GM06990 (cell line): ENCODE results near the gene CDYL.
A peak's percentile ranks its signal among the peaks of the same experiment; 100 is the strongest.

Experiments
- DNase-seq: peaks from one replicate; pipeline ENCODE4 v3.0.0-alpha.2; 2011; ENCODE audit not compliant: insufficient read length; ENCODE audit errors: extremely low read depth
- H3K27me3 ChIP-seq: replicated peaks from 2 replicates; pipeline ENCODE4 v1.6.0; 2011; ENCODE audit warnings: low read length; ENCODE audit not compliant: control insufficient read depth, insufficient read depth
- H3K36me3 ChIP-seq: 2 replicates; pipeline ENCODE4 v1.5.1; 2011; ENCODE audit warnings: low read length; ENCODE audit not compliant: control insufficient read depth, insufficient read depth
- H3K4me3 ChIP-seq: replicated peaks from 2 replicates; pipeline ENCODE4 v1.5.1; 2011; ENCODE audit warnings: low read depth, mild to moderate bottlenecking, control low read depth, low read length
- CTCF ChIP-seq: IDR thresholded peaks from 2 replicates; pipeline ENCODE4 v1.5.1; 2011; ENCODE audit warnings: low read length, control low read depth, mild to moderate bottlenecking, inconsistent platforms; ENCODE audit not compliant: insufficient read depth, poor library complexity, severe bottlenecking

The CDYL gene

GRCh38 chr6:4903751-4904370, 127.7 kb downstream of the CDYL start:
- Histone ChIP-seq H3K36me3 (peaks cover 2% of the 10 kb centered on the region; the same call in 1 of the 2 replicates), H3K4me3 (no peak overlapping the region), H3K27me3 (no peaks in the 10 kb centered on the region)
- no peak for TF ChIP-seq CTCF
- DNase-seq = no peak

DNA sequence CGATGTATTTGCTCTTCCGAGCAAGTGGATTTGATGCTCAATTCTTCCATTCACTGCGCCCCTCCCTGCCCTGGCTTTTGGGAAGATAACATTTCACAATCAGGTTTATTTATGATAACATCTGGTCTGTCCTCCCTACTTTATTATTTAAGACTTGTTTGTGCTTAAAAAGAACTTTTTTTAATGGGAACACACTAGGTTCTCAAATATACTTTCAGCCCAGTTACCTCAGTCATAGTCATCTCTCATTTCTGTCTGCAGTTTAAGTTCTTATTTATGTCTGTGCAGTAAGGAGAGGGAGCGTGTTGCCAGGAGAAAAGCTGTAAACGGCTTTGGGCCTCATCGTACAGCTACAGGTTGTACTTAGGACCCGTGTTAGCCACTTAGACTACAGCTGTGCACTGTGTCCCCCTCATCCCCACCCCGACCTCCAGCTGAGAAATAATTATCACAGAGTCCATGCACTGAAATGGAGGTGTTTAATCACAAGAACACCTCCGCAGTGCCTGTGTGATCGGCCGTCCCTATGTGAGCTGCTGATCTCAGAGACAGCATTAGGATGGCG, 128.3 kb downstream of the CDYL start:
- H3K4me3 ChIP-seq = no peak overlapping the region
- DNase-seq = no peak
- no peak for TF ChIP-seq CTCF
- H3K27me3 ChIP-seq = no peaks in the 10 kb centered on the region
- H3K36me3 ChIP-seq = peaks cover 2% of the 10 kb centered on the region

DNA sequence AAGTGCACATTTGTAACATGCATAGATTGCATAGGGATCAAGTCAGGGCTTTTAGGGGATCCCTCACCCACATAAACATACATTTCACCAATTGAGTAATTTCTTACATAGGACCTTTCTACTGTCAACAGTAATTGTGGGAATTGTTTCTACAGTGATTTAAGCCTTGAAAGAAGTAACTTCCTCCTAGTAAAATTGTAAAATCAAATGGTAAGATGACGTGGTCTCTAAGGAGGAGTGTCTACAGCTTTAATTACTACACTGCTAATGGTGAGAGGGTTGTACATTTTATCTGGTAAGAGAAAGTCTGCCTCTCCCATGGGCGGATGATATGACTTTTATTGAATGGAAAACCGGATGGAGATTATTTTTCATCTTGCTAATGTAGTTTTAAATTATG, 129.6 kb downstream of the CDYL start:
- no peak for TF ChIP-seq CTCF
- Histone ChIP-seq H3K4me3 (no peak overlapping the region), H3K27me3 (no peaks in the 10 kb centered on the region), H3K36me3 (peaks cover 2% of the 10 kb centered on the region)
- DNase-seq = no peak

- H3K36me3 ChIP-seq = peaks cover 2% of the 10 kb centered on the region
- TF ChIP-seq CTCF = no peak
- no peak for DNase-seq
- peak overlapping the region; percentile 25 for H3K4me3 ChIP-seq
- H3K27me3 ChIP-seq = no peaks in the 10 kb centered on the region
Measured at GRCh38 chr6:4906293-4907276, 130.4 kb downstream of the CDYL start.

GRCh38 chr6:4907602-4908001, 131.4 kb downstream of the CDYL start:
- DNase-seq = no peak
- no peak overlapping the region for H3K4me3 ChIP-seq
- no peaks in the 10 kb centered on the region for H3K27me3 ChIP-seq
- TF ChIP-seq CTCF = no peak
- peaks cover 3% of the 10 kb centered on the region for H3K36me3 ChIP-seq
